H7 (cell line): ENCODE results near the gene MRPL38. TPM values are rescaled to one million over a fixed set of nuclear protein-coding genes. Genes with fewer than 3 reads are reported as not detected.

Source experiments
- DNase-seq: peaks from one replicate; pipeline ENCODE4 v3.0.0; 2012
- H3K27me3 ChIP-seq: 2 replicates; pipeline ENCODE4 v1.6.0; 2011; ENCODE audit warnings: mild to moderate bottlenecking, low read length; ENCODE audit not compliant: control insufficient read depth, insufficient read depth
- H3K36me3 ChIP-seq: replicated peaks from 2 replicates; pipeline ENCODE4 v1.5.1; 2011; ENCODE audit warnings: low read length; ENCODE audit not compliant: control insufficient read depth, insufficient read depth
- H3K4me3 ChIP-seq: 2 replicates; pipeline ENCODE4 v1.5.1; 2011; ENCODE audit warnings: low read depth, mild to moderate bottlenecking, control low read depth, low read length, moderate library complexity; ENCODE audit not compliant: insufficient read depth
- total RNA-seq: library from RNA; depleted of rRNA; stranded (reverse); fragments of >200 nt; shearing (Covaris generic); gene quantifications from 2 replicates; pipeline ENCODE4 v1.2.3, GENCODE V29; 2014; rRNA removed

Gene MRPL38
- total RNA-seq: 100 and 125 TPM in 2 replicates

- Histone ChIP-seq H3K27me3 (no peaks in the 10 kb centered on the region), H3K4me3 (peak within 1 kb of the TSS; percentile 84), H3K36me3 (peaks cover 14% of the 10 kb centered on the region)
- peak; percentile 99 for DNase-seq
These were observed at the start of gene MRPL38 for GRCh38 chr17:75904749-75905521. Gene MRPL38, minus strand, starts transcription at chr17:75904884. Its CDS starts 9 bp downstream, at chr17:75904875.

- no peak for DNase-seq
- Histone ChIP-seq H3K36me3 (peaks cover 32% of the 10 kb centered on the region), H3K4me3 (no peak overlapping the region), H3K27me3 (no peaks in the 10 kb centered on the region)
These were observed 46.3 kb upstream of the MRPL38 start for GRCh38 chr17:75950855-75951554.

DNA sequence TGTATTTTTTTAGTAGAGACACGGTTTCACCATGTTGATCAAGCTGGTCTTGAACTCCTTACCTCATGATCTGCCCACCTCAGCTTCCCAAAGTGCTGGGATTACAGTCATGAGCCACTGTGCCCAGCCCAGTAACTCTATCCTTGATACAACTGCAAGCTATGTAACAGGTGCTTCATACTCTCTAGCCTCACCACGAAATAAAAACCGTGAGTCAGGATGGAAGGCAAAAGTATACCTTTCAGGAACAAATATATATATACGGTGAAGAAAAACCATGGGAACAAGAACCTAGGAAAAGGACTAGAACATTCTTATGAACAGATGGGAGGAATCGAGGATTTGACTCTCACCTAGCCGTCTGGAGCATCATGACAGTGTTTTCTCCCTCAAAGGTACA, 45.7 kb upstream of the MRPL38 start:
- H3K4me3 ChIP-seq: no peak overlapping the region
- no peak for DNase-seq
- H3K27me3 ChIP-seq: no peaks in the 10 kb centered on the region
- H3K36me3 ChIP-seq: peaks cover 31% of the 10 kb centered on the region

GRCh38 chr17:75945211-75945610, 40.5 kb upstream of the MRPL38 start:
- peaks cover 12% of the 10 kb centered on the region for H3K36me3 ChIP-seq
- DNase-seq: no peak
- H3K27me3 ChIP-seq: no peaks in the 10 kb centered on the region
- H3K4me3 ChIP-seq: no peak overlapping the region

- no peak for DNase-seq
- Histone ChIP-seq H3K4me3 (no peak overlapping the region), H3K36me3 (peaks cover 5% of the 10 kb centered on the region), H3K27me3 (no peaks in the 10 kb centered on the region)
These were observed 38.8 kb upstream of the MRPL38 start for GRCh38 chr17:75943491-75943890.

DNA sequence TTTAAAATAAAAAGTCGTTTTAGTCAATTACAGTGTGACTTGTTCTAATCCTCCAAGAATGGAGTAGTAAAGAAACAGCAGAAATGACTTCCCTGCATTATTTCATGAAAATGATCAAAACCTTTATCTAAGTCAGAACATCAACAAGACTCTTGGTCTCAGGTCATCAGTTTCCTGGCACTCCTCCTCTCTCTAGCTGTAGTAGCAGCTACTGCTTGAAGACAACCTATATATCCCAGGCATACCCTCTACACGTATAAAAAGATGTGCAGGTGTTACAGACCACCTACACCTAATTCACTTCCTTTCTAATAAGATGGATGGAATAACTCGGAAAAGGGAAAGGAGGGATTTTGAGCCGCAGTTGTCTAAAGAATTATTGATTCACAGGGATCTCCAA, 37.8 kb upstream of the MRPL38 start:
- no peak for DNase-seq
- no peaks in the 10 kb centered on the region; the same call in 1 of the 2 replicates for H3K36me3 ChIP-seq

DNA sequence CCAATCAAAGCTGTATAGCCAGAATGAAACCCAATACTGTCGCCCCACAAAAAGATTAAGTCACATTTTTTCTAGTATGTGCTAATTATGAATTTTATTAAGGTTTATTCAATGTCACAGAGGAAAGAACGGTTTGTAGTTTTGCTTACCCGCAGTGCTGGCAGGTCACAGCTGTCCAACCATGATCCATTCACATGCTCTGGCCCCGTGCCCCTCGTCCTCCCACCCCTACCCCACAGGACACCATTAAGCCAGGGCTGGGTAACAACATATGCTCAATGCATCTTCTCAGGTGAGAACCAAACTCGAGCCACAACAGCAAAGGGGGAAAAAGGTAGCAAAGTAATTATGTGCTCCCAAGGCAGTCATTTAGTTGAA, 36.7 kb upstream of the MRPL38 start:
- no peak for DNase-seq
- no peaks in the 10 kb centered on the region; the same call in 1 of the 2 replicates for H3K36me3 ChIP-seq
- H3K27me3 ChIP-seq: no peaks in the 10 kb centered on the region
- H3K4me3 ChIP-seq: no peak overlapping the region

More for the DNA sequence above, 37.8 kb upstream of the MRPL38 start:
- Histone ChIP-seq H3K27me3 (no peaks in the 10 kb centered on the region), H3K4me3 (no peak overlapping the region)

DNA sequence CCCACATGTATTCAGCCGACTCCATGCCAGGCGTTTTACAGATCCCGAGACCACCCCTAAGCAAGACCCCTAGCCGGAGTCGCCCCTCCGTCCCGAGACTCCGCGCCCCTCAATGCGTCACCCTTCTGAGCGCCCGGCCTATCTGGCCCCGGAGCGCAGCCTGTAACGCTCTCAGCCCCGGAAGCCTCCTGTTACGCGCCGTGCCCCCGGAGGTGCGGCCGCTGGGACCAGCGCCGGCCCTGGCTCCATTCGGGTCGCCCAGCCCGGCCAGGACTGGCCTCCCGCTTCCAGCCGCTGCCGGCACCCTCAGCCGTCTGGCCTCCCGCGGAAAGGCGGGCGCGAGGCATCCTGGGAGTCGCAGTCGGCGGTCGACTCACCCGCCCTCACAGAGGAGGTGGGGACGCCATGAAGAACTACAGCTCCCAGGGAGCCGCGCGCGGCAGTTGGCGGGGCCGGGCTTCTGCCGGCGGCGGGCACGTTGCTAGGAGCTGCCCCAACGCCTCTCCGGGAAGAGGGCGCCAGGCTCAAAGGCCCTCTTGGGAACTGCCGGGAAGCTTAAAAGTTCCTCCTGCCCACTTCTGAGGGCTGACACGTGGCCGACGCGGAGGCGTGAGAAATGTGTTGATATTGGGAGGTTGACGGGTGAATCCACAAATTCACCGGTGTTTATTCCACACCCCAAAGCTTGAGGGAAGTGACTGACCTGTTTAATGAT, 36.2 kb upstream of the MRPL38 start, which contains the start of gene FBF1:
FBF1 (minus strand) TSS at position 316 of the 715 bp plus-strand sequence. CDS start 2,893 bp downstream, outside the sequence.
- peak; percentile 98 for DNase-seq
- Histone ChIP-seq H3K27me3 (no peaks in the 10 kb centered on the region), H3K36me3 (no peaks in the 10 kb centered on the region), H3K4me3 (peak within 1 kb of the TSS; percentile 81)

GRCh38 chr17:75937652-75938051, 33.0 kb upstream of the MRPL38 start:
- DNase-seq: no peak
- no peak overlapping the region for H3K4me3 ChIP-seq

GRCh38 chr17:75933808-75934207, 29.1 kb upstream of the MRPL38 start:
- Histone ChIP-seq H3K4me3 (no peak overlapping the region), H3K27me3 (no peaks in the 10 kb centered on the region)
- DNase-seq: no peak

More at GRCh38 chr17:75937652-75938051, 33.0 kb upstream of the MRPL38 start:
- H3K27me3 ChIP-seq: no peaks in the 10 kb centered on the region
- no peaks in the 10 kb centered on the region for H3K36me3 ChIP-seq

DNA sequence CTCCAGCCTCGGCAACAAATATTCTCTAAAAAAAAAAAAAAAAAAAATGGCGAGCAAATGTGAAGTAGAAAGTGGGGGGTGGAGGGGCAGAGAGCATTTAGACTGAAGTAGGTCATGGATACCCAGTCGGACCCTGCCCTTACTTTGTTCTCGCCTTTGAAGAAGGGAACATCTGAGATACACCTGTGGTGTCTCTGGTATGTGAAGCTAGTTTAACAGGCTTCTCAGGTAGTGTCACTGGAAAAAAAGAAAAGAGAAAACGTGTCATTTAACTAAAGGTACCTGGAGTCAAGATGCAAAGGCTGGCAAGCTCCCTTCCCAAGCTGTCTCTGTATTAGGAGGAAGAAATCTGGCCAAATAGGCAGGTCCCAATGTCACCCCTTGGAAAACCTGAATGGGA, 28.2 kb upstream of the MRPL38 start:
- Histone ChIP-seq H3K36me3 (no peaks in the 10 kb centered on the region; the same call in 1 of the 2 replicates), H3K27me3 (no peaks in the 10 kb centered on the region), H3K4me3 (no peak overlapping the region)
- no peak for DNase-seq

More at GRCh38 chr17:75933808-75934207, 29.1 kb upstream of the MRPL38 start:
- no peaks in the 10 kb centered on the region; the same call in 1 of the 2 replicates for H3K36me3 ChIP-seq

DNA sequence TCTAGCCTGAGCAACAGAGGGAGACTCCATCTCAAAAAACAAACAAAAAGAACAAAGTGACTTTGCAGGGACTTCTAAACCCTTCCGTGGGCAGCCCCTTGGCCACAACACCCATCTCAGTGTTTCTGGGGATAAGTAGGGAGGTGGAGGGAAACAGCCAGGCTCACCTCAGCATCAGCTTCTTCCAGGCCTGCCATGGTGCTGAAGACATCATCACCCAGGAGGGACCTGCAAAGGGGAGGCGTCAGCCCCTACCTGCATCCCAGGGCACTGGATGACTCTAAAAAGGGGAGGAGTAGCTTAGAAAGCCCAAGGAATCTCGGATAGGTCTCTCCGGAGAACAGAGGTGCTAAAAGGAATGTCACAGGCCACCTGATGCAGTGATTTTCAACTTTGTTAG, 26.4 kb upstream of the MRPL38 start:
- DNase-seq: no peak
- peaks cover 5% of the 10 kb centered on the region for H3K36me3 ChIP-seq
- H3K27me3 ChIP-seq: no peaks in the 10 kb centered on the region
- H3K4me3 ChIP-seq: no peak overlapping the region

GRCh38 chr17:75927286-75927922, 22.7 kb upstream of the MRPL38 start:
- DNase-seq: peak; percentile 92

GRCh38 chr17:75926456-75926855, 21.8 kb upstream of the MRPL38 start:
- Histone ChIP-seq H3K4me3 (no peak overlapping the region), H3K27me3 (no peaks in the 10 kb centered on the region), H3K36me3 (peaks cover 8% of the 10 kb centered on the region)
- DNase-seq: no peak

More at GRCh38 chr17:75927286-75927922, 22.7 kb upstream of the MRPL38 start:
- Histone ChIP-seq H3K27me3 (no peaks in the 10 kb centered on the region), H3K36me3 (peaks cover 7% of the 10 kb centered on the region), H3K4me3 (no peak overlapping the region)
